Measurements from ENCODE around the gene CDC40. TPM values are rescaled to one million over a fixed set of nuclear protein-coding genes. Genes with fewer than 3 reads are reported as not detected.
"Not testable (repeated sequence)": the region's sequence is repeated elsewhere in the genome, so short reads cannot be mapped to it uniquely, and the experiment has no call there.

Gene CDC40
- total and polyA plus RNA-seq, 2 experiments from 2014 or later, result 13.9 to 20.8 TPM

GRCh38 chr6:110232450-110232849 lies 52.2 kb downstream of the CDC40 start:
- Histone ChIP-seq H3K9me2 (replicated peaks; ENCODE audit: insufficient read depth) (no peaks in the 10 kb centered on the region), H4K20me1 (ENCODE audit: insufficient read depth, poor library complexity, severe bottlenecking) (no peaks in the 10 kb centered on the region), H3K4me1 (ENCODE audit: insufficient read depth) (no peaks in the 10 kb centered on the region), H3K79me2 (no peaks in the 10 kb centered on the region), H3K4me3 (no peak overlapping the region), H3K36me3 (replicated peaks; ENCODE audit: insufficient read depth, low read depth) (no peaks in the 10 kb centered on the region), H2AFZ (no peak overlapping the region), H3K27ac (no peak overlapping the region), H3K4me2 (no peak overlapping the region), H3K9me3 (ENCODE audit: low read depth) (no peaks in the 10 kb centered on the region), H3K27me3 (no peaks in the 10 kb centered on the region)
- WGBS (ENCODE audit: low lambda C conversion rate, missing lambda C conversion rate), result 90% methylated on average over 2 of the region's 2 CpGs
- TF ChIP-seq CTCF (IDR thresholded peaks at IDR 0.05; ENCODE audit: poor library complexity) (no peak), EZH2 (IDR thresholded peaks at IDR 0.05; ENCODE audit: borderline replicate concordance) (no peak), EZH2phosphoT487 (IDR thresholded peaks at IDR 0.05; ENCODE audit: low read depth, severe bottlenecking, unreplicated experiment) (no peak)
- no peak for DNase-seq (ENCODE audit: low spot score)

GRCh38 chr6:110233770-110234374 lies 53.6 kb downstream of the CDC40 start:
- Histone ChIP-seq H3K9me3 (ENCODE audit: low read depth) (no peaks in the 10 kb centered on the region), H3K36me3 (replicated peaks; ENCODE audit: insufficient read depth, low read depth) (no peaks in the 10 kb centered on the region), H3K79me2 (no peaks in the 10 kb centered on the region), H3K27me3 (no peaks in the 10 kb centered on the region), H3K4me1 (ENCODE audit: insufficient read depth) (no peaks in the 10 kb centered on the region), H2AFZ (no peak overlapping the region), H3K27ac (no peak overlapping the region), H3K4me2 (no peak overlapping the region), H3K9me2 (replicated peaks; ENCODE audit: insufficient read depth) (no peaks in the 10 kb centered on the region), H3K4me3 (no peak overlapping the region), H4K20me1 (ENCODE audit: insufficient read depth, poor library complexity, severe bottlenecking) (no peaks in the 10 kb centered on the region)
- TF ChIP-seq CTCF (IDR thresholded peaks at IDR 0.05; ENCODE audit: poor library complexity) (no peak), EZH2phosphoT487 (IDR thresholded peaks at IDR 0.05; ENCODE audit: low read depth, severe bottlenecking, unreplicated experiment) (no peak)
- 92% methylated on average over 2 of the region's 2 CpGs for WGBS (ENCODE audit: low lambda C conversion rate, missing lambda C conversion rate)
- no peak for DNase-seq (ENCODE audit: low spot score)

- WGBS (ENCODE audit: low lambda C conversion rate, missing lambda C conversion rate), result 96% methylated on average over 1 of the region's 1 CpG
- H3K4me3 ChIP-seq, result not testable (repeated sequence)
These were observed 55.8 kb downstream of the CDC40 start for GRCh38 chr6:110236007-110236406.

GRCh38 chr6:110239526-110240274 lies 59.5 kb downstream of the CDC40 start:
- no peak overlapping the region for H2AFZ ChIP-seq
- DNase-seq (ENCODE audit: low spot score), result no peak
- no peak overlapping the region for H3K4me3 ChIP-seq
- H4K20me1 ChIP-seq (ENCODE audit: insufficient read depth, poor library complexity, severe bottlenecking), result no peaks in the 10 kb centered on the region
- no peak overlapping the region for H3K27ac ChIP-seq
- 100% methylated on average over 1 of the region's 1 CpG for WGBS (ENCODE audit: low lambda C conversion rate, missing lambda C conversion rate)
- no peaks in the 10 kb centered on the region for H3K4me1 ChIP-seq (ENCODE audit: insufficient read depth)
- H3K36me3 ChIP-seq (replicated peaks; ENCODE audit: insufficient read depth, low read depth), result no peaks in the 10 kb centered on the region
- no peak overlapping the region for H3K4me2 ChIP-seq
- H3K9me2 ChIP-seq (replicated peaks; ENCODE audit: insufficient read depth), result no peaks in the 10 kb centered on the region
- no peaks in the 10 kb centered on the region for H3K9me3 ChIP-seq (ENCODE audit: low read depth)
- H3K79me2 ChIP-seq, result no peaks in the 10 kb centered on the region
- no peak for TF ChIP-seq CTCF (IDR thresholded peaks at IDR 0.05; ENCODE audit: poor library complexity)
- no peak for TF ChIP-seq EZH2 (IDR thresholded peaks at IDR 0.05; ENCODE audit: borderline replicate concordance)
- no peak for TF ChIP-seq EZH2phosphoT487 (IDR thresholded peaks at IDR 0.05; ENCODE audit: low read depth, severe bottlenecking, unreplicated experiment)
- no peaks in the 10 kb centered on the region for H3K27me3 ChIP-seq

More at GRCh38 chr6:110236007-110236406, 55.8 kb downstream of the CDC40 start:
- not testable (repeated sequence) for DNase-seq (ENCODE audit: low spot score); H3K36me3 ChIP-seq (replicated peaks; ENCODE audit: insufficient read depth, low read depth); H3K27me3 ChIP-seq; H3K4me1 ChIP-seq (ENCODE audit: insufficient read depth); H4K20me1 ChIP-seq (ENCODE audit: insufficient read depth, poor library complexity, severe bottlenecking); H3K4me2 ChIP-seq; H3K9me3 ChIP-seq (ENCODE audit: low read depth); H3K79me2 ChIP-seq; H2AFZ ChIP-seq; H3K9me2 ChIP-seq (replicated peaks; ENCODE audit: insufficient read depth); H3K27ac ChIP-seq

- not testable (repeated sequence) for H3K79me2 ChIP-seq; H3K27me3 ChIP-seq; H4K20me1 ChIP-seq (ENCODE audit: insufficient read depth, poor library complexity, severe bottlenecking); H3K4me2 ChIP-seq; DNase-seq (ENCODE audit: low spot score); H3K4me3 ChIP-seq; H3K27ac ChIP-seq; H3K9me3 ChIP-seq (ENCODE audit: low read depth); H3K9me2 ChIP-seq (replicated peaks; ENCODE audit: insufficient read depth); H3K36me3 ChIP-seq (replicated peaks; ENCODE audit: insufficient read depth, low read depth); H3K4me1 ChIP-seq (ENCODE audit: insufficient read depth); H2AFZ ChIP-seq
- WGBS (ENCODE audit: low lambda C conversion rate, missing lambda C conversion rate), result 94% methylated on average over 3 of the region's 3 CpGs
These were observed 64.4 kb downstream of the CDC40 start for GRCh38 chr6:110244621-110245020.

Measured in hepatocyte (in vitro differentiated cells).